Prostate gland (tissue), 2 donors: ENCODE data around the gene NECAP2. TPM values are rescaled to one million over a fixed set of nuclear protein-coding genes. Genes with fewer than 3 reads are reported as not detected.
"Not testable (repeated sequence)": the region's sequence is repeated elsewhere in the genome, so short reads cannot be mapped to it uniquely, and the experiment has no call there.

Source experiments
- DNase-seq: peaks from one replicate; pipeline ENCODE4 v3.0.0-alpha.2; 2019; ENCODE audit warnings: low spot score
- H3K27ac ChIP-seq, 2 donors: fragments of 200-600 bp; sonication (generic); 2 replicates each; pipeline ENCODE4 v1.5.1; 2017 to 2019
- H3K27me3 ChIP-seq: fragments of 200-600 bp; sonication (generic); replicated peaks from 2 replicates; pipeline ENCODE4 v1.5.1; 2019; ENCODE audit not compliant: insufficient read depth
- H3K36me3 ChIP-seq, 2 donors: fragments of 200-600 bp; sonication (generic); 1 replicate in 1 of 2; 2 replicates in 1 of 2; pipeline versions ENCODE4 v1.5.1 to v1.8.1; 2017 to 2019
- H3K4me1 ChIP-seq: fragments of 200-600 bp; sonication (generic); replicated peaks from 2 replicates; pipeline ENCODE4 v1.5.1; 2019
- H3K4me3 ChIP-seq, 2 donors: fragments of 200-600 bp; sonication (generic); 2 replicates each; pipeline ENCODE4 v1.5.1; 2017 to 2019
- H3K9me3 ChIP-seq: fragments of 200-600 bp; sonication (generic); 2 replicates; pipeline ENCODE4 v1.5.1; 2017
- CTCF ChIP-seq, 4 experiments: fragments of 200-600 bp in 2 of 4; fragments of 450-650 bp in 2 of 4; sonication (generic) in 2 of 4; IDR thresholded peaks; 1 replicate in 3 of 4; 2 replicates in 1 of 4; pipeline ENCODE4 v1.5.1; 2016 to 2019; ENCODE audit warnings: antibody characterized with exemption in 4 of 4, mild to moderate bottlenecking in 2 of 4, moderate library complexity in 2 of 4
- POLR2A ChIP-seq: fragments of 450-650 bp; IDR thresholded peaks from one replicate; pipeline ENCODE4 v1.6.1; 2016; ENCODE audit warnings: antibody characterized with exemption, mild to moderate bottlenecking
- POLR2AphosphoS5 ChIP-seq: sonication (generic); formaldehyde crosslinking; IDR thresholded peaks from one replicate; pipeline ENCODE4 v1.6.1; 2017; ENCODE audit warnings: antibody characterized with exemption
- WGBS: methylation state at CpG from one replicate; pipeline ENCODE4 v1.1.5; 2018; 5-methylcytosine and 5-hydroxymethylcytosine counted together
- intact Hi-C: fragments of 100-400 bp; cut with DNase I; formaldehyde crosslinking; loops from one replicate; pipeline ENCODE4 v1.14.2; 2022
- total RNA-seq, 2 donors: library from RNA; depleted of rRNA; stranded (reverse); fragments of >200 nt; gene quantifications; one replicate each; pipeline ENCODE4 v1.1.0, GENCODE V29; 2016

Gene NECAP2
- total RNA-seq, 2 donors from 2014 or later: 43.7 to 106 TPM

- H3K27ac ChIP-seq: no peak overlapping the region
- H3K36me3 ChIP-seq: no peaks in the 10 kb centered on the region
- H3K4me1 ChIP-seq: no peaks in the 10 kb centered on the region
- WGBS: 51% methylated on average over 2 of the region's 2 CpGs
- intact Hi-C loops: no loop called here
- H3K9me3 ChIP-seq: no peaks in the 10 kb centered on the region
- H3K27me3 ChIP-seq: no peaks in the 10 kb centered on the region
- H3K4me3 ChIP-seq: no peak overlapping the region
- TF ChIP-seq CTCF (IDR thresholded peaks at IDR 0.05): no peak
- no peak for TF ChIP-seq POLR2AphosphoS5
- no peak for TF ChIP-seq POLR2A
- no peak for DNase-seq
Measured at GRCh38 chr1:16503494-16503893, 63.0 kb downstream of the NECAP2 start.

GRCh38 chr1:16505870-16506269 lies 65.3 kb downstream of the NECAP2 start:
- H3K4me1 ChIP-seq, H3K27me3 ChIP-seq, H3K9me3 ChIP-seq, H3K4me3 ChIP-seq, intact Hi-C loops, DNase-seq, H3K27ac ChIP-seq, H3K36me3 ChIP-seq: not testable (repeated sequence)
- WGBS: 95% methylated on average over 2 of the region's 2 CpGs

GRCh38 chr1:16506364-16507136 lies 66.0 kb downstream of the NECAP2 start:
- H3K27ac ChIP-seq, H3K36me3 ChIP-seq, H3K9me3 ChIP-seq, DNase-seq, H3K4me3 ChIP-seq, intact Hi-C loops, H3K4me1 ChIP-seq, H3K27me3 ChIP-seq: not testable (repeated sequence)
- 73% methylated on average over 15 of the region's 15 CpGs for WGBS

- H3K9me3 ChIP-seq, intact Hi-C loops, H3K4me3 ChIP-seq, H3K27me3 ChIP-seq, H3K36me3 ChIP-seq, H3K27ac ChIP-seq, DNase-seq, H3K4me1 ChIP-seq: not testable (repeated sequence)
- WGBS: 87% methylated on average over 8 of the region's 8 CpGs
Measured at GRCh38 chr1:16508861-16509445, 68.4 kb downstream of the NECAP2 start.

Other genes with a start within 250 kb of the NECAP2 start
- gene ARHGEF19, start 228.1 kb upstream of the NECAP2 start, total RNA-seq: 10 to 100 TPM; 13.1 to 18.8 TPM
- 10 to 100 TPM in 1 of 2 donors, 1 to 10 TPM in 1; 5.5 to 12.9 TPM for gene CPLANE2, start 203.5 kb upstream of the NECAP2 start, total RNA-seq
- 10 to 100 TPM; 26.6 to 52.6 TPM for gene FBXO42, start 88.2 kb upstream of the NECAP2 start, total RNA-seq
- 10 to 100 TPM; 64.8 to 78.6 TPM for gene SZRD1, start 73.5 kb upstream of the NECAP2 start, total RNA-seq
- gene SPATA21, start 3.3 kb upstream of the NECAP2 start, total RNA-seq: not detected
- under 1 TPM; under 0.01 TPM for gene RNU1-1, start 73.6 kb downstream of the NECAP2 start, total RNA-seq
- gene NBPF1, start 172.8 kb downstream of the NECAP2 start, total RNA-seq: 10 to 100 TPM; 29.9 to 58.6 TPM
- under 1 TPM; under 0.01 TPM for gene RNU1-3, start 226.2 kb downstream of the NECAP2 start, total RNA-seq